CD4-positive, alpha-beta T cell treated with Interleukin-15 for 1 hour (primary cell): ENCODE measurements around the gene LTBP2.
A peak's percentile ranks its signal among the peaks of the same experiment; 100 is the strongest.

Source experiments
- DNase-seq: peaks from one replicate; pipeline ENCODE4 v3.0.0-alpha.2; 2020

LTBP2 gene

DNA sequence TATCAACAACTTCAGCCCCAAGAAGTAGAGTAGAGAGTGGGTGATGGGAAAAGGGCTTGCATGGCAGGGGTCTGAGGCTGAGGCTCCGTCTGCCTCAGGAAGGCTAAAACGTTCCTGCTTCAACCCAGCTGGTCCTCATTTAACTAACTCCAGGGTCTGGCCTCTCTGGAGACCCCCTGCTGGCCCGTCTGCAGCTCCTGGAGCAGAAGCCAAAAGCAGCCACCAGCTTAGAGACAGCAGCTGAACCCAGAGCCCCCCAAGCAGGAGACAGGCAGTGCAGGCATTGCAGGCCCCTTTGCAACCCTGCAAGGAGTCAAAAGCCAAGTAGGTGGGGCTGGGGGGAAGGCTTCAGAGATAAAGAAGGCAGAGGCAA is 25.1 kb upstream of the LTBP2 start:
- no peak for DNase-seq

- no peak for DNase-seq
These were observed 24.6 kb upstream of the LTBP2 start for GRCh38 chr14:74636424-74637177.

GRCh38 chr14:74635847-74636246 is 23.8 kb upstream of the LTBP2 start:
- DNase-seq = no peak

GRCh38 chr14:74634964-74635363 is 22.9 kb upstream of the LTBP2 start:
- no peak for DNase-seq

DNA sequence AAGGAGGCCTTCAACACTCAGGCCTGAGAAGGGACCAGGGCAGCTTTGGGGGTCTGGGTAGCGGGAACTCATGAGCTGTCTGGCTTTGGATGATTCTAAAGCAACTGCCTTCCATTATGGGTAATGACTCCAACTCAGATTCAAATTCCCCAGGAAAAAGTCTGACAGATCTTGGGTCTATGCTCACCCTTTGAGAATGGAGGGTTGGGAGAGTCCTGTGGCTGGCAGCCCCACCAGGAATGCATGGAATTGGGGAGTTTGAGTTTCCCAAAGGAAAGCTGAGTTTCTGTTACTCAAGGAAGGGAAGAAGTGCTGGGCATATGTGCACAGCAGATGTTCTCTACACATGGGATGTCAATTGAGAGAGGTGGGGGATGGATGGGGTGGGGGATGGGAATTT is 22.4 kb upstream of the LTBP2 start:
- no peak for DNase-seq

GRCh38 chr14:74630881-74631690 is 19.0 kb upstream of the LTBP2 start:
- no peak for DNase-seq

GRCh38 chr14:74628418-74628817 is 16.4 kb upstream of the LTBP2 start:
- no peak for DNase-seq

DNA sequence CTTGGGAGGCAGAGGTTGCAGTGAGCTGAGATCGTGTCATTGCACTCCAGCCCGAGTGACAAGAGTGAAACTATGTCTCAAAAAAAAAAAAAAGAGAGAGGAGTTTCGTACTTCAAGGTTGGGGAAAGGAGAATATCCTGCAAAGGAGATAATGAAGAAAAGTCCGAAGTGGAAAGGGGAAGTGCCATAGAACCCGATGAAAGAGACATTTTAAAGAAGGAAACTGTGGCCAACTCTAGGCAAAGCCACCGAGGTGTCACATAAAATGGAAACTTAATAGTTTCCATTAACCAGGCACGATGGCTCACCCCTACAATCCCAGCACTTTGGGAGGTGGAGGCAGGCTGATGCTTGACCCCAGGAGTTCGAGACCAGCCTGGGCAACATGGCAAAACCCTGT is 15.0 kb upstream of the LTBP2 start:
- no peak for DNase-seq

- no peak for DNase-seq
These were observed 10.2 kb upstream of the LTBP2 start for GRCh38 chr14:74622257-74622656.

- no peak for DNase-seq
These were observed 9.5 kb upstream of the LTBP2 start for GRCh38 chr14:74621556-74621955.

GRCh38 chr14:74620923-74621322 is 8.9 kb upstream of the LTBP2 start:
- DNase-seq = no peak

DNA sequence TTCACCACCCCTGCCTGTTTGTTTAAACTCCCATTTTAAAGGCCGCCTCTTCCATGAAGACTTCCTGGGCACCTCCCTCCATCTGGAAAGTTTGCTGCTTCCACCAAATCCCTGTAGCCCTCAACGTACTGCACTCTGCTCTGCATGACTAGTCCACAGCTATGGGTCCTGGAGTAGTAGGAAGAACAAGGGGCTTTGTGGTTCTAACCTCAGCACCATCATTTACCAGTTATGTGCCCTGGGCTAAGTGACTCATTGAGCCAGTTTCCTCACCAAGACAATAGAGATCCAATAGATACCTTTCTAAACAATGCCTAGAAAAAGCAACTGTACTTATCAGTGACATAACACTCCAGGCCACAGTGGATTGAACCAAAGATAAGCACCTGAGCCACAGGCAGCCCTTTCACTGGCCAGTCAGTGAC is 8.5 kb upstream of the LTBP2 start:
- DNase-seq = no peak

DNA sequence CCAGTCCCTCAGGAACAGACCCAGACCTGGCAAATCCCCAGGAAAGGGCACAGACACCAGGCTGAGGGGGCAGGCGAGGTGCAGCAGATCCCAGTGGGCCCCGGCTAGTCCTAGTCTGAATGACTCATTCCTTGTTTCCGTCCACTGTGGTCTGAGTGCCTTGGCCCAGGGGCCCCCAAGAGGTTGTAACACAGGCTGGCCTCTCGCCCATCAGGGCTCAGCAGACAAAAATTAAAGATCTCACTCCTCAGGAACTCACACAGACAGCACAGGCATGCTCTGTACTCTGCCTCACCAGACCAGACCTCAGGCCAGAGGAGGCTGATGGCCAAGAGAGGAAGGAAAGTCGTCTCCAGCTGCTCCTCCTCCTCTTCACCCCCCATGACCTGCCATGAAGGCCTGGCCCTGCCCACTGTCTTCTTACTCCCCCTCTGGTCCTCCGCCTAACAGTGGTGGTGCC is 7.7 kb upstream of the LTBP2 start:
- no peak for DNase-seq

GRCh38 chr14:74618078-74618952 is 6.3 kb upstream of the LTBP2 start:
- DNase-seq = peak; percentile 76

GRCh38 chr14:74616996-74617700 is 5.1 kb upstream of the LTBP2 start:
- no peak for DNase-seq

DNA sequence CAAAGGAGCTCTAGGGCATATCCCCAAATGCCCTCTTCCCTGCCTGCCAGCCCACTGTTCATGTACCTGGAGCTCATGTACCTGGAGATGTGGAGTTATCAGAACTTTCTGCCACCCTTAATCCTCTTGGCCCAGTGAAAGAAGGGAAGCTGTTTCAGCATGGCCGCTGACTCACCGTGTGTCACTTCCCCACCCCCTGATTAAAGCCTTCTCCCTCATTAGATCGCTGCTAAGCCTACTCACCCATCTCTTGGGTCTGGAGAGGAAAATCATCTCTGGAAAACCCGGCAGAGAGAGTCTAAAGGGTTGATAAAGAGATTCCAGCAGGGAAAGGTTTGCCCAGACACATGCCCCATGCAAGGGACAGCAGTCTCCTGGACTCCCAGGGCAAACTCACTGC is 4.5 kb upstream of the LTBP2 start:
- peak; percentile 43 for DNase-seq

- DNase-seq = no peak
These were observed 3.7 kb upstream of the LTBP2 start for GRCh38 chr14:74615735-74616134.

DNA sequence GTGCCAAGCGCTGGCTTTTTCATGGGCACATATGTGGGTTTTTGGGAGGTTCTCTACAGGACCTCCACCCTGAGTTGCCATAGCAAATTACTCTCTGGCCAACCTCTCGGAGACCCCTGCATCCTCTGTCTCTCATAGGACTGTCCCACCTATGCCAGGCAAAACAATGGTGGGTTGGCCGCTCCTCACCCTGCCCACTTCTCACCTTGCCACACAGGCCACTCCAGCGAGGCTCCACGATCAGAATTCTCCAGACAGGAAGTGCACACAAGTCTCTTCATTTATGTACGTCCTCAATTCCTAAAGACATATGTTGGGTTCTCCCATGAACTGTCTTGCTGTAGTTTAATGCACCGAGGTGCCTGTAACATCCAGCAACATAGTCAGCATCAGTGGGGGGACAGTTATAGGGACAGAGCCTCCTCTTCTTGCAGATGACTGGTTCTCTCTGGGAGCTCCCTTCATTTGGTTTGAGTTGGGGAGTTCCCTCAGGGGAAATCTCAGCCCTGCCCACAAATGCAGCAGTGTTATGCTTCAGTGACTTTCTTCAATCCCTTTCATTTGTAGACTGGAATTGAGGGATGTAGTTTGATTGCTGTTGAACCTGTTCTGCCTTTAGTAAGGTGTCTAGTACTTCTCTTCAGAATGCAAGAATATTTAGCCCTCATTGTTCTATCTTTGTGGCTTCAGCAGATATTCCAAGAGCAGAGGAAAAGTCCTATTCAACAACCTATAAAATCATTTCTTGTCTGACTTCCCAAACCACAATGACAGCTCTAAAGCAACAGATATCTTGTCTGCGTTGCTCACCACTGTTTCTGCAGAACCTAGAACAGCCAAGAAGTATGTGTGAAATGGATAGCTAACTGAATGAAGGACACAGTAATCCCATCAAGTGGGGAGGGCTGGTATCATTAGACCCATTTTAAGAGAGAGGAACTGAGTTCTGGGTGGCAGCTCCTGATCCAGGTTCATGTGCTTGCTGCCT is 2.8 kb upstream of the LTBP2 start:
- no peak for DNase-seq

GRCh38 chr14:74613211-74613914 is 1.3 kb upstream of the LTBP2 start:
- DNase-seq = no peak

DNA sequence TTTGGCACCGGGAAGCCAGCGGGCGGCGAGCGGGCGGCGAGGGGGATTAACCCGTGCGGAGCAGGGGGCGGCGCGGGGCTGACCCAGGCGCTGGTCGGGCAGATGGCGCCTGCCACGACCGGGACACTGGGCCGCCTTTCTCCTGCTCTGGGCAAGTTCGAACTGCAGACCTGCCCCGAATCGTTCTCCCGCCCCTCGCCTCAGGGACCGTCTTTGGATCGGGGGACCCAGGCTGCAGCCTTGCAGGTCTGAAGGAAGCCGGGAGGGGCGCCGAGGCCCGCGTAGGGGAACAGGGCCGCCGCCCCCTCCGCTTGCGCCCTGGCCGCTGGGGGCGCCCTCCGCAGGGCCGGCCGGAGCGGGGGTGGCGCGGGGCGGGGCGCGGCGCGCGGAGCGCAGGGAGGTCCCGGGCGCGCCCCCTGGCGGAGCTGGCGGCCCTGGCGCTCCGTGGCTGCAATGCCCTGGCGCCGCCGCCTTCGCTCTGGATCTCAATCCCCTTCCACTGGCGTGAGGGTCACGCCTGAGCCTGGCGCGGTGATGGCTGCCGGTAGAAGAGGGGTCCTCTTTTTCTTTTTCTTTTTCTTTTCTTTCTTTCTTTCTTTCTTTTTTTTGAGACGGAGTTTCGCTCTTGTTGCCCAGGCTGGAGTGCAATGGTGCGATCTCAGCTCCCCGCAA is 449 bp upstream of the LTBP2 start:
- peak; percentile 85 for DNase-seq
